DOHH2 (cell line): ENCODE measurements around the gene PRTN3.
"Not testable (repeated sequence)": the region's sequence is repeated elsewhere in the genome, so short reads cannot be mapped to it uniquely, and the experiment has no call there.

Source experiments
- H3F3A ChIP-seq: fragments of 200-600 bp; sonication (generic), shearing (Covaris generic); 2 replicates; pipeline ENCODE4 v1.6.0; 2016; ENCODE audit warnings: antibody characterized with exemption, mild to moderate bottlenecking; ENCODE audit not compliant: control insufficient read depth, insufficient read depth
- H3K27ac ChIP-seq: fragments of 200-600 bp; sonication (generic); 2 replicates; pipeline ENCODE4 v1.5.1; 2014; ENCODE audit warnings: low read depth, mild to moderate bottlenecking, low read length, moderate library complexity
- H3K27me3 ChIP-seq: fragments of 200-600 bp; sonication (generic); 2 replicates; pipeline ENCODE4 v1.6.1; 2014; ENCODE audit warnings: mild to moderate bottlenecking, low read length, mixed read lengths; ENCODE audit not compliant: control insufficient read depth
- H3K36me3 ChIP-seq: fragments of 200-600 bp; sonication (generic); 2 replicates; pipeline ENCODE4 v1.6.1; 2014; ENCODE audit warnings: mild to moderate bottlenecking, low read length, moderate library complexity, mixed read lengths; ENCODE audit not compliant: control insufficient read depth
- H3K4me1 ChIP-seq: fragments of 200-600 bp; sonication (generic); 2 replicates; pipeline ENCODE4 v1.6.1; 2014; ENCODE audit warnings: mild to moderate bottlenecking, low read length, mixed read lengths; ENCODE audit not compliant: control insufficient read depth
- H3K4me2 ChIP-seq: fragments of 200-600 bp; sonication (generic); 2 replicates; pipeline ENCODE4 v1.6.0; 2014; ENCODE audit warnings: mild to moderate bottlenecking, low read length, moderate library complexity
- H3K4me3 ChIP-seq: fragments of 200-600 bp; sonication (generic); 2 replicates; pipeline ENCODE4 v1.5.1; 2014; ENCODE audit warnings: mild to moderate bottlenecking, low read length, mixed read lengths
- H3K79me2 ChIP-seq: fragments of 200-600 bp; sonication (generic); 2 replicates; pipeline ENCODE4 v1.6.1; 2014; ENCODE audit warnings: mild to moderate bottlenecking, low read length, mixed read lengths; ENCODE audit not compliant: control insufficient read depth
- H3K9me2 ChIP-seq: fragments of 200-600 bp; sonication (generic); replicated peaks from 2 replicates; pipeline ENCODE4 v1.6.1; 2014; ENCODE audit warnings: mild to moderate bottlenecking, low read length, mixed read lengths; ENCODE audit not compliant: control insufficient read depth
- H3K9me3 ChIP-seq: fragments of 200-600 bp; sonication (generic); 2 replicates; pipeline ENCODE4 v1.6.1; 2014; ENCODE audit warnings: antibody characterized with exemption, low read length, mixed read lengths; ENCODE audit not compliant: control insufficient read depth, insufficient read depth
- H4K20me1 ChIP-seq: fragments of 200-600 bp; sonication (generic); 2 replicates; pipeline ENCODE4 v1.6.0; 2014; ENCODE audit warnings: low read depth, mild to moderate bottlenecking, antibody characterized with exemption, low read length, moderate library complexity; ENCODE audit not compliant: control insufficient read depth, insufficient read depth
- CTCF ChIP-seq: fragments of 200-600 bp; sonication (generic); IDR thresholded peaks from one replicate; pipeline ENCODE4 v1.5.1; 2014; ENCODE audit warnings: antibody characterized with exemption, mild to moderate bottlenecking, low read depth, low read length; ENCODE audit not compliant: poor library complexity, severe bottlenecking
- EZH2phosphoT487 ChIP-seq: fragments of 200-600 bp; sonication (generic); IDR thresholded peaks from 2 replicates; pipeline ENCODE4 v1.6.1; 2017; ENCODE audit warnings: borderline replicate concordance, mild to moderate bottlenecking, antibody characterized with exemption, low read length, moderate library complexity, mixed read lengths

Gene PRTN3

GRCh38 chr19:848386-848921 is 7.7 kb downstream of the PRTN3 start:
- H3K9me3 ChIP-seq = no peaks in the 10 kb centered on the region
- H3K9me2 ChIP-seq = no peaks in the 10 kb centered on the region
- H3K4me1 ChIP-seq = peaks cover 15% of the 10 kb centered on the region
- H3K4me3 ChIP-seq = no peak overlapping the region
- H3K27ac ChIP-seq = no peak overlapping the region
- H3F3A ChIP-seq = no peaks in the 10 kb centered on the region
- H4K20me1 ChIP-seq = no peaks in the 10 kb centered on the region
- no peak overlapping the region for H3K4me2 ChIP-seq
- no peaks in the 10 kb centered on the region for H3K36me3 ChIP-seq
- H3K27me3 ChIP-seq = peaks cover 12% of the 10 kb centered on the region
- H3K79me2 ChIP-seq = no peaks in the 10 kb centered on the region
- TF ChIP-seq CTCF = no peak
- TF ChIP-seq EZH2phosphoT487 = no peak

- not testable (repeated sequence) for H3K4me3 ChIP-seq, H3K9me2 ChIP-seq, H3F3A ChIP-seq, H3K9me3 ChIP-seq, H3K79me2 ChIP-seq, H3K27ac ChIP-seq, H3K4me2 ChIP-seq, H3K36me3 ChIP-seq, H4K20me1 ChIP-seq
- Histone ChIP-seq H3K4me1 (peaks cover 15% of the 10 kb centered on the region), H3K27me3 (peaks cover 12% of the 10 kb centered on the region)
These were observed 8.4 kb downstream of the PRTN3 start for GRCh38 chr19:849195-849594.

- no peaks in the 10 kb centered on the region for H3K79me2 ChIP-seq
- no peaks in the 10 kb centered on the region for H3K9me3 ChIP-seq
- H3K36me3 ChIP-seq = no peaks in the 10 kb centered on the region
- no peaks in the 10 kb centered on the region for H4K20me1 ChIP-seq
- no peaks in the 10 kb centered on the region for H3F3A ChIP-seq
- H3K4me1 ChIP-seq = peaks cover 8% of the 10 kb centered on the region
- H3K27ac ChIP-seq = no peak overlapping the region
- H3K4me2 ChIP-seq = no peak overlapping the region
- peaks cover 6% of the 10 kb centered on the region; the same call in 1 of the 2 replicates for H3K27me3 ChIP-seq
- no peak overlapping the region for H3K4me3 ChIP-seq
- H3K9me2 ChIP-seq = no peaks in the 10 kb centered on the region
- TF ChIP-seq CTCF (no peak), EZH2phosphoT487 (no peak)
These were observed 9.6 kb downstream of the PRTN3 start for GRCh38 chr19:850221-850978.

GRCh38 chr19:850979-851335 is 10.2 kb downstream of the PRTN3 start:
- H3K27me3 ChIP-seq = peaks cover 3% of the 10 kb centered on the region; the same call in 1 of the 2 replicates
- no peaks in the 10 kb centered on the region for H3K36me3 ChIP-seq
- H3K9me2 ChIP-seq = no peaks in the 10 kb centered on the region
- H3K9me3 ChIP-seq = no peaks in the 10 kb centered on the region
- H3K27ac ChIP-seq = no peak overlapping the region
- H3F3A ChIP-seq = no peaks in the 10 kb centered on the region
- H3K4me1 ChIP-seq = peaks cover 2% of the 10 kb centered on the region; the same call in 1 of the 2 replicates
- no peak overlapping the region for H3K4me2 ChIP-seq
- no peaks in the 10 kb centered on the region for H3K79me2 ChIP-seq
- TF ChIP-seq EZH2phosphoT487 (no peak), CTCF (no peak)
- no peak overlapping the region for H3K4me3 ChIP-seq
- no peaks in the 10 kb centered on the region for H4K20me1 ChIP-seq
